H1 (cell line): Measurements from ENCODE around the gene RABL6. TPM values are rescaled to one million over a fixed set of nuclear protein-coding genes. Genes with fewer than 3 reads are reported as not detected.

Source experiments
- CTCF ChIA-PET: fragments of 300-600 bp; sonication (Branson Sonifier 250); formaldehyde crosslinking; loops from one replicate; lab custom pipeline; 2021; ENCODE audit not compliant: partially characterized antibody; lab: Charles Lee
- POLR2A ChIA-PET: fragments of 300-600 bp; sonication (Branson Sonifier 250); formaldehyde crosslinking; loops from one replicate; lab custom pipeline; 2021; ENCODE audit warnings: inconsistent platforms; ENCODE audit not compliant: partially characterized antibody; lab: Charles Lee
- DNase-seq, 2 experiments: peaks; one replicate each; pipeline versions ENCODE4 v3.0.0 to v3.0.0-alpha.2; 2010 to 2022; ENCODE audit warnings: low spot score in 2 of 2, low read depth in 1 of 2, mixed read lengths in 1 of 2
- FAIRE-seq: peaks from 2 replicates; lab custom pipeline; 2011; peaks lifted over from hg19 to GRCh38; lab: Jason Lieb, UNC
- H2AFZ ChIP-seq: 2 replicates; pipeline ENCODE4 v1.8.1; 2012; ENCODE audit warnings: low read length, inconsistent platforms
- H2AK5ac ChIP-seq: 2 replicates; pipeline ENCODE4 v1.6.1; 2013; ENCODE audit warnings: low read depth, low read length
- H2BK120ac ChIP-seq: replicated peaks from 2 replicates; pipeline ENCODE3; 2013; ENCODE audit warnings: low read depth, low read length, inconsistent platforms
- H2BK12ac ChIP-seq: 2 replicates; pipeline ENCODE4 v1.6.1; 2013; ENCODE audit warnings: low read depth, low read length
- H2BK15ac ChIP-seq: 2 replicates; pipeline ENCODE4 v1.6.1; 2013; ENCODE audit warnings: low read length
- H2BK20ac ChIP-seq: 2 replicates; pipeline ENCODE4 v1.6.1; 2013; ENCODE audit warnings: low read length
- H2BK5ac ChIP-seq: 2 replicates; pipeline ENCODE4 v1.6.1; 2013; ENCODE audit warnings: low read depth, low read length
- H3K14ac ChIP-seq: 2 replicates; pipeline ENCODE4 v1.6.1; 2013; ENCODE audit warnings: inconsistent platforms; ENCODE audit not compliant: insufficient read length
- H3K18ac ChIP-seq: 2 replicates; pipeline ENCODE4 v1.6.1; 2013; ENCODE audit warnings: low read length; ENCODE audit errors: extremely low read depth
- H3K23ac ChIP-seq: 2 replicates; pipeline ENCODE4 v1.6.1; 2013; ENCODE audit warnings: inconsistent platforms; ENCODE audit not compliant: insufficient read length
- H3K23me2 ChIP-seq: 2 replicates; pipeline ENCODE4 v1.6.1; 2013; ENCODE audit warnings: low read depth, low read length
- H3K27ac ChIP-seq: 2 replicates; pipeline ENCODE4 v1.6.1; 2011; ENCODE audit warnings: low read depth, low read length, inconsistent platforms
- H3K27me3 ChIP-seq, 4 experiments: replicated peaks in 1 of 4; 1 replicate in 1 of 4; 2 replicates in 3 of 4; pipeline versions ENCODE4 v1.6.1 to v1.8.1; 2011 to 2013; ENCODE audit warnings: low read length in 3 of 4, mild to moderate bottlenecking in 3 of 4, inconsistent platforms in 2 of 4, mixed read lengths in 2 of 4, moderate library complexity in 1 of 4; ENCODE audit not compliant: control insufficient read depth in 3 of 4, insufficient read depth in 3 of 4; ENCODE audit errors: extremely low read depth in 1 of 4
- H3K36me3 ChIP-seq, 4 experiments: 2 replicates each; pipeline versions ENCODE4 v1.6.1 to v1.8.1; 2011 to 2013; ENCODE audit warnings: mild to moderate bottlenecking in 4 of 4, low read length in 3 of 4, moderate library complexity in 2 of 4, control low read depth in 1 of 4, inconsistent platforms in 1 of 4; ENCODE audit not compliant: insufficient read depth in 4 of 4, control insufficient read depth in 2 of 4
- H3K4ac ChIP-seq: replicated peaks from 2 replicates; pipeline ENCODE3; 2013; ENCODE audit warnings: low read length, low read depth, mixed read lengths, inconsistent platforms; ENCODE audit not compliant: insufficient read length
- H3K4me1 ChIP-seq, 4 experiments: replicated peaks in 1 of 4; 1 replicate in 1 of 4; 2 replicates in 3 of 4; pipeline versions ENCODE4 v1.6.1 to v1.8.1; 2011 to 2013; ENCODE audit warnings: low read length in 3 of 4, inconsistent platforms in 2 of 4, mixed read lengths in 1 of 4; ENCODE audit not compliant: insufficient read depth in 4 of 4, control insufficient read depth in 3 of 4
- H3K4me2 ChIP-seq, 2 experiments: 2 replicates each; pipeline versions ENCODE4 v1.6.1 to v1.8.1; 2011 to 2013; ENCODE audit warnings: low read depth in 2 of 2, low read length in 2 of 2, control low read depth in 1 of 2, inconsistent platforms in 1 of 2, mild to moderate bottlenecking in 1 of 2; ENCODE audit not compliant: insufficient read depth in 1 of 2
- H3K4me3 ChIP-seq, 4 experiments: fragments of 200-600, 300-600 bp in 1 of 4; sonication (generic), shearing (Covaris generic), sonication (Bioruptor Twin) in 1 of 4; 2 replicates each; pipeline versions ENCODE4 v1.5.1 to v1.8.1; 2011 to 2016; ENCODE audit warnings: low read length in 4 of 4, low read depth in 3 of 4, control low read depth in 2 of 4, inconsistent platforms in 2 of 4, mild to moderate bottlenecking in 2 of 4, mixed read lengths in 1 of 4, moderate library complexity in 1 of 4; ENCODE audit not compliant: insufficient read depth in 2 of 4; ENCODE audit errors: extremely low read depth in 1 of 4
- H3K56ac ChIP-seq: replicated peaks from 2 replicates; pipeline ENCODE3; 2013; ENCODE audit warnings: low read depth, mild to moderate bottlenecking, mixed read lengths, low read length, inconsistent platforms; ENCODE audit not compliant: insufficient read length
- H3K79me1 ChIP-seq: 2 replicates; pipeline ENCODE4 v1.6.1; 2013; ENCODE audit warnings: low read depth, low read length, control low read depth
- H3K79me2 ChIP-seq, 2 experiments: 2 replicates each; pipeline versions ENCODE4 v1.6.1 to v1.8.1; 2012 to 2013; ENCODE audit warnings: low read length in 2 of 2, mild to moderate bottlenecking in 2 of 2, inconsistent platforms in 1 of 2; ENCODE audit not compliant: insufficient read depth in 2 of 2, control insufficient read depth in 1 of 2
- H3K9ac ChIP-seq, 4 experiments: replicated peaks in 1 of 4; 1 replicate in 1 of 4; 2 replicates in 3 of 4; pipeline versions ENCODE4 v1.6.1 to v1.8.1; 2011 to 2013; ENCODE audit warnings: low read depth in 3 of 4, low read length in 3 of 4, control low read depth in 2 of 4, mild to moderate bottlenecking in 2 of 4, moderate library complexity in 2 of 4, inconsistent platforms in 1 of 4; ENCODE audit errors: extremely low read depth in 1 of 4
- H3K9me3 ChIP-seq, 2 experiments: 2 replicates each; pipeline versions ENCODE4 v1.6.1 to v1.8.1; 2012 to 2013; ENCODE audit warnings: mild to moderate bottlenecking in 2 of 2, moderate library complexity in 2 of 2, control low read depth in 1 of 2, inconsistent platforms in 1 of 2, low read depth in 1 of 2, low read length in 1 of 2, mixed read lengths in 1 of 2; ENCODE audit not compliant: insufficient read depth in 2 of 2
- H4K20me1 ChIP-seq, 2 experiments: replicated peaks in 1 of 2; 2 replicates each; pipeline versions ENCODE3 to v1.8.1; 2011 to 2013; ENCODE audit warnings: inconsistent platforms in 2 of 2, low read length in 2 of 2, mild to moderate bottlenecking in 1 of 2; ENCODE audit not compliant: insufficient read depth in 2 of 2, control insufficient read depth in 1 of 2
- H4K5ac ChIP-seq: 2 replicates; pipeline ENCODE4 v1.6.1; 2013; ENCODE audit warnings: low read length, low read depth, mixed read lengths, inconsistent platforms; ENCODE audit not compliant: insufficient read length
- H4K8ac ChIP-seq: 2 replicates; pipeline ENCODE4 v1.8.0; 2013; ENCODE audit warnings: mild to moderate bottlenecking, moderate library complexity, low read length, inconsistent platforms; ENCODE audit not compliant: insufficient read depth; ENCODE audit errors: extremely low read depth
- H4K91ac ChIP-seq: replicated peaks from 2 replicates; pipeline ENCODE3; 2013; ENCODE audit warnings: low read length, mixed read lengths, inconsistent platforms; ENCODE audit not compliant: insufficient read length
- BRCA1 ChIP-seq: IDR thresholded peaks from 2 replicates; pipeline ENCODE4 v1.6.1; 2012; ENCODE audit warnings: low read depth, low read length, improper control_type of control experiment
- CEBPB ChIP-seq: IDR thresholded peaks from 2 replicates; pipeline ENCODE4 v1.6.1; 2012; ENCODE audit warnings: low read depth, low read length
- CTBP2 ChIP-seq: IDR thresholded peaks from 2 replicates; pipeline ENCODE4 v1.7.0; 2011; ENCODE audit warnings: borderline replicate concordance, mild to moderate bottlenecking, moderate library complexity, mixed read lengths, low read length; ENCODE audit not compliant: insufficient read depth, insufficient read length
- EGR1 ChIP-seq: IDR thresholded peaks from 2 replicates; pipeline ENCODE4 v1.6.1; 2011; ENCODE audit warnings: low read depth, low read length, borderline replicate concordance
- GTF2F1 ChIP-seq: IDR thresholded peaks from 2 replicates; pipeline ENCODE4 v1.6.1; 2012; ENCODE audit warnings: low read depth, low read length, improper control_type of control experiment, borderline replicate concordance
- KDM1A ChIP-seq: fragments of 200-600, 300-600 bp; sonication (generic); IDR thresholded peaks from 2 replicates; pipeline ENCODE4 v1.7.1; 2016; ENCODE audit warnings: mild to moderate bottlenecking, low read length, borderline replicate concordance
- MAFK ChIP-seq: IDR thresholded peaks from 2 replicates; pipeline ENCODE4 v1.6.1; 2012; ENCODE audit warnings: low read depth, mild to moderate bottlenecking, improper control_type of control experiment, low read length
- RBBP5 ChIP-seq: IDR thresholded peaks from 2 replicates; pipeline ENCODE4 v1.7.1; 2012; ENCODE audit warnings: low read depth, mild to moderate bottlenecking, inconsistent platforms, low read length, moderate library complexity, borderline replicate concordance
- TAF1 ChIP-seq: IDR thresholded peaks from 2 replicates; pipeline ENCODE4 v1.6.1; 2011; ENCODE audit warnings: mild to moderate bottlenecking, low read depth, low read length
- USF2 ChIP-seq: IDR thresholded peaks from 2 replicates; pipeline ENCODE4 v1.6.1; 2011; ENCODE audit warnings: low read length, improper control_type of control experiment
- YY1 ChIP-seq: IDR thresholded peaks from 2 replicates; pipeline ENCODE4 v1.6.1; 2011; ENCODE audit warnings: low read depth, mild to moderate bottlenecking, low read length
- ZNF274 ChIP-seq: IDR thresholded peaks from 2 replicates; pipeline ENCODE4 v1.7.0; 2012; ENCODE audit warnings: low read length, borderline replicate concordance; ENCODE audit errors: extremely low read depth
- WGBS, 2 experiments: shearing (Covaris generic) in 1 of 2; methylation state at CpG; one replicate each; pipeline versions ENCODE4 v1.1.6 to v1.1.7; 2013 to 2015; ENCODE audit warnings: low lambda C conversion rate in 2 of 2, mixed read lengths in 2 of 2, inconsistent platforms in 1 of 2, low coverage in 1 of 2, missing lambda C conversion rate in 1 of 2; ENCODE audit not compliant: insufficient replicate concordance in 2 of 2, insufficient coverage in 1 of 2, insufficient read length in 1 of 2; ENCODE audit errors: extremely low coverage in 1 of 2, missing lambda C conversion rate in 1 of 2; 5-methylcytosine and 5-hydroxymethylcytosine counted together
- polyA plus RNA-seq, 7 experiments: library from polyadenylated mRNA; depleted of rRNA in 3 of 7; stranded (reverse) in 5 of 7; unstranded in 2 of 7; fragments of >200 nt in 5 of 7; fragments of 200-250 nt in 2 of 7; gene quantifications; 1 replicate in 5 of 7; 2 replicates in 1 of 7; 4 replicates in 1 of 7; pipeline versions ENCODE4 v1.2.1 to v1.2.3, GENCODE V29; 2011 to 2013; ENCODE audit warnings: missing spikeins in 2 of 7, mixed read lengths in 2 of 7
- total RNA-seq: library from RNA; stranded (reverse); fragmentation: NEBNext Ultra II Directional; extraction: Animal tissue kit (Norgen Biotek cat#: 25700); gene quantifications from 2 replicates; pipeline ENCODE4 v1.2.1, GENCODE V29; 2021

RABL6 gene
- total and polyA plus RNA-seq, 2 of the 8 experiments (the other 6 are each of a cell fraction or from before 2014, with no cell fraction given): 70.1 to 130 TPM

GRCh38 chr9:136773386-136774044 is 34.2 kb upstream of the RABL6 start:
- Histone ChIP-seq H4K5ac (no peak overlapping the region), H3K4me1 (no peaks in the 10 kb centered on the region), H4K20me1 (no peaks in the 10 kb centered on the region), H3K56ac (no peak overlapping the region), H2BK15ac (no peak overlapping the region), H3K23ac (no peak overlapping the region), H3K79me2 (no peaks in the 10 kb centered on the region), H3K4ac (no peak overlapping the region), H3K9me3 (peaks cover 0 to 7% of the 10 kb centered on the region in 2 experiments), H2BK20ac (no peak overlapping the region), H3K14ac (no peak overlapping the region), H2BK5ac (no peak overlapping the region), H2BK12ac (no peak overlapping the region), H3K18ac (no peak overlapping the region), H3K23me2 (no peaks in the 10 kb centered on the region), H2BK120ac (no peak overlapping the region), H3K27me3 (peaks cover 0 to 4% (median 1%) of the 10 kb centered on the region in 4 experiments; a peak in 3 of 7 replicates), H3K79me1 (no peaks in the 10 kb centered on the region), H4K91ac (no peak overlapping the region), H2AFZ (peak overlapping the region; percentile 100), H3K27ac (no peak overlapping the region), H3K4me3 (no peak overlapping the region), H3K4me2 (no peak overlapping the region; a peak in 1 of 4 replicates), H4K8ac (no peak overlapping the region), H3K9ac (no peak overlapping the region), H2AK5ac (no peak overlapping the region), H3K36me3 (no peaks in the 10 kb centered on the region)
- WGBS, 2 experiments: 76% methylated on average over 7 of the region's 7 CpGs; no CpG with 5 or more reads in 1 of the 2 experiments
- ChIA-PET CTCF (interaction anchor here (1.4 to 9.6 kb wide), 4 partner anchors 12 to 32 kb away, joined by 4 to 42 read pairs (median 20); partner anchors contain the start of gene LCN8), POLR2A (interaction anchor here (2.4 kb wide), 1 partner anchor 10 kb away, joined by 5 read pairs; no protein-coding TSS in a partner anchor)
- FAIRE-seq (peak; percentile 28), DNase-seq (peak in 1 of 2 experiments; percentile 81)
- peak; percentile 96 for TF ChIP-seq USF2
- no peak for TF ChIP-seq CTBP2
- TF ChIP-seq MAFK: no peak
- TF ChIP-seq ZNF274: no peak
- no peak for TF ChIP-seq GTF2F1
- no peak for TF ChIP-seq BRCA1
- no peak for TF ChIP-seq EGR1
- no peak for TF ChIP-seq KDM1A
- TF ChIP-seq YY1: peak; percentile 80; the same call in 1 of the 2 replicates
- no peak for TF ChIP-seq RBBP5
- no peak for TF ChIP-seq TAF1
- no peak for TF ChIP-seq CEBPB
